Fibroblast of lung (primary cell): ENCODE data around the gene PCGF3. TPM values are rescaled to one million over a fixed set of nuclear protein-coding genes. Genes with fewer than 3 reads are reported as not detected.

Experiments
- DNase-seq, 2 donors: peaks; one replicate each; pipeline versions ENCODE4 v3.0.0 to v3.0.0-alpha.2; 2010; ENCODE audit warnings: low read depth in 2 of 2
- H2AFZ ChIP-seq: 2 replicates; pipeline ENCODE4 v1.5.1; 2012; ENCODE audit warnings: low read length, control low read depth, inconsistent platforms
- H3K27ac ChIP-seq: 2 replicates; pipeline ENCODE4 v1.5.1; 2011; ENCODE audit warnings: low read length, control low read depth; ENCODE audit not compliant: insufficient read depth
- H3K27me3 ChIP-seq: 2 replicates; pipeline ENCODE4 v1.5.1; 2011; ENCODE audit warnings: mild to moderate bottlenecking, low read length; ENCODE audit not compliant: control insufficient read depth, insufficient read depth
- H3K36me3 ChIP-seq: 2 replicates; pipeline ENCODE4 v1.5.1; 2011; ENCODE audit warnings: low read length; ENCODE audit not compliant: control insufficient read depth, insufficient read depth
- H3K4me1 ChIP-seq: 2 replicates; pipeline ENCODE4 v1.5.1; 2011; ENCODE audit warnings: low read length; ENCODE audit not compliant: control insufficient read depth, insufficient read depth; ENCODE audit errors: extremely low read depth
- H3K4me2 ChIP-seq: 2 replicates; pipeline ENCODE4 v1.5.1; 2011; ENCODE audit warnings: low read length, control low read depth; ENCODE audit not compliant: insufficient read depth; ENCODE audit errors: extremely low read depth
- H3K4me3 ChIP-seq, 4 experiments: fragments of 200-600 bp in 1 of 4; sonication (generic) in 1 of 4; replicated peaks in 1 of 4; 2 replicates each; pipeline ENCODE4 v1.5.1; 2011 to 2016; ENCODE audit warnings: low read length in 4 of 4, low read depth in 3 of 4, mild to moderate bottlenecking in 3 of 4, control low read depth in 2 of 4, inconsistent platforms in 1 of 4, mixed read lengths in 1 of 4; ENCODE audit not compliant: insufficient read depth in 1 of 4; ENCODE audit errors: control extremely low read depth in 1 of 4
- H3K79me2 ChIP-seq: 2 replicates; pipeline ENCODE4 v1.5.1; 2012; ENCODE audit warnings: mild to moderate bottlenecking, low read length, inconsistent platforms; ENCODE audit not compliant: control insufficient read depth, insufficient read depth
- H3K9ac ChIP-seq: 2 replicates; pipeline ENCODE4 v1.5.1; 2011; ENCODE audit warnings: mild to moderate bottlenecking, low read length, control low read depth; ENCODE audit not compliant: insufficient read depth
- H3K9me3 ChIP-seq: 2 replicates; pipeline ENCODE4 v1.5.1; 2012; ENCODE audit warnings: low read depth, low read length; ENCODE audit not compliant: control insufficient read depth, insufficient read depth
- H4K20me1 ChIP-seq: 2 replicates; pipeline ENCODE4 v1.5.1; 2011; ENCODE audit warnings: low read length; ENCODE audit not compliant: control insufficient read depth, insufficient read depth; ENCODE audit errors: extremely low read depth
- EZH2 ChIP-seq: IDR thresholded peaks from 2 replicates; pipeline ENCODE4 v1.5.1; 2012; ENCODE audit warnings: low read length, control low read depth, mild to moderate bottlenecking; ENCODE audit errors: missing control alignments
- polyA minus RNA-seq: library from RNA; depleted of rRNA, polyadenylated mRNA; stranded (reverse); fragments of >200 nt; gene quantifications from 2 replicates; pipeline ENCODE4 v1.2.3, GENCODE V29; 2011; ENCODE audit warnings: low replicate concordance
- polyA plus RNA-seq, 2 donors: library from polyadenylated mRNA; depleted of rRNA in 1 of 2; stranded (reverse) in 1 of 2; unstranded in 1 of 2; fragments of >200 nt; gene quantifications; 2 replicates each; pipeline ENCODE4 v1.2.1, GENCODE V29; 2011 to 2012; ENCODE audit warnings: missing spikeins in 1 of 2
- total RNA-seq: library from RNA; depleted of rRNA; stranded (reverse); fragments of >200 nt; gene quantifications from 2 replicates; pipeline ENCODE4 v1.2.1, GENCODE V29; 2014
- TF ChIP-seq, protein P1 (sequence below), 2 donors: IDR thresholded peaks in 1 of 2; conservative IDR thresholded peaks in 1 of 2; 1 replicate in 1 of 2; 2 replicates in 1 of 2; pipeline ENCODE4 v1.5.1; 2011 to 2012; ENCODE audit warnings: low read length in 2 of 2, control low read depth in 1 of 2, inconsistent platforms in 1 of 2, low read depth in 1 of 2, mild to moderate bottlenecking in 1 of 2

Gene PCGF3
- 27.1 and 30.0 TPM in 2 replicates for total RNA-seq
- 24.8 and 25.6 TPM in 2 replicates for polyA plus RNA-seq
- 21.9 and 25.8 TPM in 2 replicates for polyA plus RNA-seq (2012)
- polyA minus RNA-seq, result 42.8 and 80.2 TPM in 2 replicates

DNA sequence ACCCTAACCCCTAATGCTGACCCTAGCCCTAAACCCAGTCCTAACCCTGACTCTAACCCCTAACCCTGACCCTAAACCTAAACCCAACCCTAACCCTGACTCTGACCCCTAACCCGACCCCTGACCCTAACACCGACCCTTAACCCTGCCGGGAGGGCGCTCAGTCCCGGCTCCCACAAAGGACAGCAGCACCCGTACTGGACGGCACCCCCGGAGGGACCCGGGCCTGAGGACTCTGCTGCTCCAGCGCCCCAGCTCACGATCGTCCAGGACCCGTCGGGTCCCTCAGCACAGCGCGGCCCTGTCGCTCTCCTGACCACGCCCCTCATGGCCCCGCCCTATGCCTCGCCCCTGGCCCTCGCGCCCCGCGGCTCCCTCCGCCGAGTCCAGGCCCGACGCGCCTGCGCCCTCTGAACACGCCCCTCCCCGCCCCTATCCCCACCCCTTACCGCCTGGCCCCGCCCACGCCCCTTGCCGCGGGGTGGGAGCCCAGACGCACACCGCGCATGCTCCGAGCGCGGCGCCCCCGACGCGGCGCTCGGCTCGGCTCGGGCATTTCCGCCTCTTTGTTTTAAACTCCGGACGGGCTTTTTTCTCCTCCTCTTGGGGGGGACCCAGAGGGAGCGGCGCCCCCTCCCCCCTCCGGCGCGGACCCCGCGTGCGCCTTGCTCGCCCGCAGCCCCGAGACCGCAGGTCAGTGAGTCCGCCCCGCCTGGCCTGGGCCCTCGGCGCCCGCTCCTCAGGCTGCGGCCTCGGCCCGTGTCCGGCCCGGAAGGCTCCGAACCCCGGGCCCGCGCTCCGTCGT is at the start of gene PCGF3:
Gene PCGF3 (plus strand): TSS at position 555 of the 805 bp plus-strand sequence. CDS start 27,849 bp downstream, outside the sequence.
- TF ChIP-seq, protein P1, sequence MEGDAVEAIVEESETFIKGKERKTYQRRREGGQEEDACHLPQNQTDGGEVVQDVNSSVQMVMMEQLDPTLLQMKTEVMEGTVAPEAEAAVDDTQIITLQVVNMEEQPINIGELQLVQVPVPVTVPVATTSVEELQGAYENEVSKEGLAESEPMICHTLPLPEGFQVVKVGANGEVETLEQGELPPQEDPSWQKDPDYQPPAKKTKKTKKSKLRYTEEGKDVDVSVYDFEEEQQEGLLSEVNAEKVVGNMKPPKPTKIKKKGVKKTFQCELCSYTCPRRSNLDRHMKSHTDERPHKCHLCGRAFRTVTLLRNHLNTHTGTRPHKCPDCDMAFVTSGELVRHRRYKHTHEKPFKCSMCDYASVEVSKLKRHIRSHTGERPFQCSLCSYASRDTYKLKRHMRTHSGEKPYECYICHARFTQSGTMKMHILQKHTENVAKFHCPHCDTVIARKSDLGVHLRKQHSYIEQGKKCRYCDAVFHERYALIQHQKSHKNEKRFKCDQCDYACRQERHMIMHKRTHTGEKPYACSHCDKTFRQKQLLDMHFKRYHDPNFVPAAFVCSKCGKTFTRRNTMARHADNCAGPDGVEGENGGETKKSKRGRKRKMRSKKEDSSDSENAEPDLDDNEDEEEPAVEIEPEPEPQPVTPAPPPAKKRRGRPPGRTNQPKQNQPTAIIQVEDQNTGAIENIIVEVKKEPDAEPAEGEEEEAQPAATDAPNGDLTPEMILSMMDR (conservative IDR thresholded peaks at IDR 0.05 in 1 of 2, IDR thresholded peaks at IDR 0.05 in 1 of 2; ENCODE audit: low read depth in 1 of 2, low read length in 2 of 2), result no peak
- TF ChIP-seq EZH2, result no peak
- peak within 1 kb of the TSS; percentile 78 to 88 (median 80) for H3K4me3 ChIP-seq
- peaks cover 3% of the 10 kb centered on the region for H4K20me1 ChIP-seq
- H3K4me2 ChIP-seq, result peak within 1 kb of the TSS; percentile 92
- no peaks in the 10 kb centered on the region for H3K36me3 ChIP-seq
- H3K79me2 ChIP-seq, result peaks cover 37% of the 10 kb centered on the region
- no peaks in the 10 kb centered on the region for H3K27me3 ChIP-seq
- H3K9ac ChIP-seq, result peak within 1 kb of the TSS; percentile 98
- peak within 1 kb of the TSS; percentile 75 for H2AFZ ChIP-seq
- peak; percentile 91 to 96 for DNase-seq
- H3K27ac ChIP-seq, result peak within 1 kb of the TSS; percentile 92
- H3K4me1 ChIP-seq, result no peaks in the 10 kb centered on the region
- no peaks in the 10 kb centered on the region for H3K9me3 ChIP-seq

- no peaks in the 10 kb centered on the region for H3K9me3 ChIP-seq
Measured at GRCh38 chr4:656436-657337, 48.9 kb upstream of the PCGF3 start.

More at GRCh38 chr4:656436-657337, 48.9 kb upstream of the PCGF3 start:
- Histone ChIP-seq H3K4me3 (no peak overlapping the region), H3K27me3 (peaks cover under 1% of the 10 kb centered on the region), H3K4me1 (no peaks in the 10 kb centered on the region), H4K20me1 (no peaks in the 10 kb centered on the region), H3K9ac (no peak overlapping the region), H2AFZ (no peak overlapping the region), H3K27ac (no peak overlapping the region), H3K4me2 (no peak overlapping the region), H3K79me2 (no peaks in the 10 kb centered on the region), H3K36me3 (no peaks in the 10 kb centered on the region)
- no peak for DNase-seq
- TF ChIP-seq, protein P1 (conservative IDR thresholded peaks at IDR 0.05 in 1 of 2, IDR thresholded peaks at IDR 0.05 in 1 of 2; ENCODE audit: low read depth in 1 of 2, low read length in 2 of 2), result no peak
- TF ChIP-seq EZH2, result no peak
